Stimulated activated naive B cell treated with anti-CD40 and anti-IgM and Interleukin-4, amounts not matched to agents 10 μg/mL and 1 μg/mL and 100 μg/mL, for 72 hours (primary cell): ENCODE measurements around the gene ZNF738.

ENCODE experiments used
- ATAC-seq, 2 donors: fragments of 150-1000 bp; cut with Tn5 transposase; replicated peaks; 2 replicates each; pipeline ENCODE4 v1.10.0; 2021; ENCODE audit warnings: moderate library complexity in 1 of 2
- DNase-seq: peaks from one replicate; pipeline ENCODE4 v3.0.0; 2021
- H3K27ac Mint-ChIP-seq: one replicate; pipeline ENCODE4 v1.8.0; 2022; ENCODE audit warnings: mild to moderate bottlenecking, mixed read lengths
- H3K27me3 Mint-ChIP-seq, 2 donors: one replicate each; pipeline ENCODE4 v1.8.0; 2022; ENCODE audit warnings: mixed read lengths in 2 of 2
- H3K36me3 Mint-ChIP-seq, 2 donors: one replicate each; pipeline ENCODE4 v1.8.0; 2022; ENCODE audit warnings: mixed read lengths in 2 of 2, mild to moderate bottlenecking in 1 of 2
- H3K4me1 Mint-ChIP-seq, 2 donors: one replicate each; pipeline ENCODE4 v1.8.0; 2022; ENCODE audit warnings: mixed read lengths in 2 of 2, mild to moderate bottlenecking in 1 of 2
- H3K4me3 Mint-ChIP-seq, 2 donors: one replicate each; pipeline ENCODE4 v1.8.0; 2022; ENCODE audit warnings: mild to moderate bottlenecking in 2 of 2, mixed read lengths in 2 of 2, moderate library complexity in 1 of 2
- H3K9me3 Mint-ChIP-seq, 2 donors: one replicate each; pipeline ENCODE4 v1.8.0; 2022; ENCODE audit warnings: mixed read lengths in 2 of 2, mild to moderate bottlenecking in 1 of 2

The ZNF738 gene

GRCh38 chr19:21362291-21362690 lies 3.5 kb downstream of the ZNF738 start:
- no peak for ATAC-seq
- peaks cover 42 to 43% of the 10 kb centered on the region in 2 donors for H3K36me3 Mint-ChIP-seq
- peaks cover 0 to 4% of the 10 kb centered on the region in 2 donors for H3K9me3 Mint-ChIP-seq
- H3K27ac Mint-ChIP-seq = no peak overlapping the region
- DNase-seq = no peak
- H3K4me1 Mint-ChIP-seq = peaks cover 2 to 5% of the 10 kb centered on the region in 2 donors
- H3K27me3 Mint-ChIP-seq = no peaks in the 10 kb centered on the region
- no peak overlapping the region for H3K4me3 Mint-ChIP-seq

GRCh38 chr19:21383980-21384582 lies 25.3 kb downstream of the ZNF738 start:
- DNase-seq (no peak), ATAC-seq (no peak)
- Mint-ChIP-seq H3K4me3 (no peak overlapping the region), H3K4me1 (no peaks in the 10 kb centered on the region), H3K27me3 (no peaks in the 10 kb centered on the region), H3K9me3 (peaks cover 38 to 40% of the 10 kb centered on the region in 2 donors), H3K36me3 (peaks cover 50 to 67% of the 10 kb centered on the region in 2 donors), H3K27ac (no peak overlapping the region)

- Mint-ChIP-seq H3K4me3 (peak overlapping the region in 1 of 2 donors; percentile 6), H3K27ac (no peak overlapping the region)
These were observed 37.3 kb downstream of the ZNF738 start for GRCh38 chr19:21396121-21396520.

GRCh38 chr19:21396893-21397572 lies 38.2 kb downstream of the ZNF738 start, which contains the start of gene ZNF493:
TSS of gene ZNF493 (plus strand) at chr19:21397133. CDS start at chr19:21397238, 105 bp downstream.
- ATAC-seq = peak; percentile 100
- Mint-ChIP-seq H3K27ac (peak within 1 kb of the TSS; percentile 94), H3K36me3 (peaks cover 19 to 34% of the 10 kb centered on the region in 2 donors), H3K9me3 (peaks cover 4 to 8% of the 10 kb centered on the region in 2 donors), H3K27me3 (peaks cover 0 to 5% of the 10 kb centered on the region in 2 donors), H3K4me1 (peaks cover 8 to 23% of the 10 kb centered on the region in 2 donors), H3K4me3 (peak within 1 kb of the TSS; percentile 97 to 98)
- DNase-seq = peak; percentile 93

More at GRCh38 chr19:21396121-21396520, 37.3 kb downstream of the ZNF738 start:
- H3K4me1 Mint-ChIP-seq = peaks cover 8 to 23% of the 10 kb centered on the region in 2 donors
- ATAC-seq (no peak), DNase-seq (no peak)
- peaks cover 8 to 10% of the 10 kb centered on the region in 2 donors for H3K9me3 Mint-ChIP-seq
- peaks cover 0 to 5% of the 10 kb centered on the region in 2 donors for H3K27me3 Mint-ChIP-seq
- H3K36me3 Mint-ChIP-seq = peaks cover 18 to 30% of the 10 kb centered on the region in 2 donors

GRCh38 chr19:21398851-21399250 lies 40.1 kb downstream of the ZNF738 start:
- DNase-seq = no peak
- no peak overlapping the region for H3K27ac Mint-ChIP-seq
- no peak for ATAC-seq
- peaks cover 14 to 31% of the 10 kb centered on the region in 2 donors for H3K4me1 Mint-ChIP-seq
- peaks cover 32 to 48% of the 10 kb centered on the region in 2 donors for H3K36me3 Mint-ChIP-seq
- peaks cover 5% of the 10 kb centered on the region in 2 donors for H3K9me3 Mint-ChIP-seq
- H3K27me3 Mint-ChIP-seq = no peaks in the 10 kb centered on the region
- no peak overlapping the region for H3K4me3 Mint-ChIP-seq

GRCh38 chr19:21402303-21402985 lies 43.6 kb downstream of the ZNF738 start:
- H3K9me3 Mint-ChIP-seq = peaks cover 3 to 5% of the 10 kb centered on the region in 2 donors

GRCh38 chr19:21410166-21410565 lies 51.4 kb downstream of the ZNF738 start:
- no peaks in the 10 kb centered on the region for H3K4me1 Mint-ChIP-seq
- DNase-seq (no peak), ATAC-seq (no peak)
- peaks cover 8 to 13% of the 10 kb centered on the region in 2 donors for H3K9me3 Mint-ChIP-seq
- no peak overlapping the region for H3K4me3 Mint-ChIP-seq
- H3K27ac Mint-ChIP-seq = no peak overlapping the region
- peaks cover 69 to 78% of the 10 kb centered on the region in 2 donors for H3K36me3 Mint-ChIP-seq
- no peaks in the 10 kb centered on the region for H3K27me3 Mint-ChIP-seq

More at GRCh38 chr19:21402303-21402985, 43.6 kb downstream of the ZNF738 start:
- Mint-ChIP-seq H3K36me3 (peaks cover 41 to 61% of the 10 kb centered on the region in 2 donors), H3K27me3 (no peaks in the 10 kb centered on the region), H3K27ac (no peak overlapping the region), H3K4me1 (peaks cover 12 to 24% of the 10 kb centered on the region in 2 donors), H3K4me3 (no peak overlapping the region)
- no peak for DNase-seq
- ATAC-seq = no peak

- Mint-ChIP-seq H3K27ac (no peak overlapping the region), H3K36me3 (peaks cover 42 to 69% of the 10 kb centered on the region in 2 donors), H3K9me3 (peaks cover 31 to 32% of the 10 kb centered on the region in 2 donors), H3K4me3 (no peak overlapping the region), H3K4me1 (no peaks in the 10 kb centered on the region), H3K27me3 (no peaks in the 10 kb centered on the region)
- ATAC-seq = no peak
- DNase-seq = no peak
These were observed 63.4 kb downstream of the ZNF738 start for GRCh38 chr19:21422244-21422643.

- no peak overlapping the region for H3K27ac Mint-ChIP-seq
- H3K27me3 Mint-ChIP-seq = no peaks in the 10 kb centered on the region
- H3K4me1 Mint-ChIP-seq = no peaks in the 10 kb centered on the region
- H3K9me3 Mint-ChIP-seq = peaks cover 26% of the 10 kb centered on the region in 2 donors
- H3K36me3 Mint-ChIP-seq = peaks cover 32 to 59% of the 10 kb centered on the region in 2 donors
- no peak overlapping the region for H3K4me3 Mint-ChIP-seq
- ATAC-seq (no peak), DNase-seq (no peak)
These were observed 64.5 kb downstream of the ZNF738 start for GRCh38 chr19:21423057-21424041.
